GM08714 (cell line): ENCODE results near the gene GALNT5.
"Not testable (repeated sequence)": the region's sequence is repeated elsewhere in the genome, so short reads cannot be mapped to it uniquely, and the experiment has no call there.

Experiments used
- H3K4me3 ChIP-seq: fragments of 200-500 bp; sonication (Bioruptor generic); 2 replicates; pipeline ENCODE4 v1.5.1; 2014; ENCODE audit warnings: mild to moderate bottlenecking, low read length, inconsistent platforms
- ZNF274 ChIP-seq: IDR thresholded peaks from 2 replicates; pipeline ENCODE4 v1.6.1; 2012; ENCODE audit warnings: mild to moderate bottlenecking, low read depth, low read length

Gene GALNT5

GRCh38 chr2:157339965-157340655 lies 82.6 kb downstream of the GALNT5 start:
- no peak for TF ChIP-seq ZNF274
- no peak overlapping the region for H3K4me3 ChIP-seq

GRCh38 chr2:157341381-157341780 lies 83.9 kb downstream of the GALNT5 start:
- not testable (repeated sequence) for H3K4me3 ChIP-seq

GRCh38 chr2:157345647-157346389 lies 88.3 kb downstream of the GALNT5 start:
- H3K4me3 ChIP-seq, result no peak overlapping the region
- no peak for TF ChIP-seq ZNF274

- no peak overlapping the region for H3K4me3 ChIP-seq
- no peak for TF ChIP-seq ZNF274
Observed at GRCh38 chr2:157348291-157348921, 90.9 kb downstream of the GALNT5 start.

- TF ChIP-seq ZNF274, result no peak
- H3K4me3 ChIP-seq, result no peak overlapping the region
Observed at GRCh38 chr2:157349949-157350515, 92.5 kb downstream of the GALNT5 start.

GRCh38 chr2:157355618-157356017 lies 98.1 kb downstream of the GALNT5 start:
- no peak overlapping the region for H3K4me3 ChIP-seq
- no peak for TF ChIP-seq ZNF274

- H3K4me3 ChIP-seq, result no peak overlapping the region
- TF ChIP-seq ZNF274, result no peak
Observed at GRCh38 chr2:157359628-157360027, 102.1 kb downstream of the GALNT5 start.

GRCh38 chr2:157361526-157361925 lies 104.0 kb downstream of the GALNT5 start:
- H3K4me3 ChIP-seq, result no peak overlapping the region
- TF ChIP-seq ZNF274, result no peak

- H3K4me3 ChIP-seq, result no peak overlapping the region
Observed at GRCh38 chr2:157362627-157363026, 105.1 kb downstream of the GALNT5 start.

GRCh38 chr2:157363612-157364101 lies 106.2 kb downstream of the GALNT5 start:
- H3K4me3 ChIP-seq, result no peak overlapping the region
- no peak for TF ChIP-seq ZNF274

More at GRCh38 chr2:157362627-157363026, 105.1 kb downstream of the GALNT5 start:
- TF ChIP-seq ZNF274, result no peak
